ENCODE measurements around the gene MAP2K7.
A peak's percentile ranks its signal among the peaks of the same experiment; 100 is the strongest.

Gene MAP2K7

DNA sequence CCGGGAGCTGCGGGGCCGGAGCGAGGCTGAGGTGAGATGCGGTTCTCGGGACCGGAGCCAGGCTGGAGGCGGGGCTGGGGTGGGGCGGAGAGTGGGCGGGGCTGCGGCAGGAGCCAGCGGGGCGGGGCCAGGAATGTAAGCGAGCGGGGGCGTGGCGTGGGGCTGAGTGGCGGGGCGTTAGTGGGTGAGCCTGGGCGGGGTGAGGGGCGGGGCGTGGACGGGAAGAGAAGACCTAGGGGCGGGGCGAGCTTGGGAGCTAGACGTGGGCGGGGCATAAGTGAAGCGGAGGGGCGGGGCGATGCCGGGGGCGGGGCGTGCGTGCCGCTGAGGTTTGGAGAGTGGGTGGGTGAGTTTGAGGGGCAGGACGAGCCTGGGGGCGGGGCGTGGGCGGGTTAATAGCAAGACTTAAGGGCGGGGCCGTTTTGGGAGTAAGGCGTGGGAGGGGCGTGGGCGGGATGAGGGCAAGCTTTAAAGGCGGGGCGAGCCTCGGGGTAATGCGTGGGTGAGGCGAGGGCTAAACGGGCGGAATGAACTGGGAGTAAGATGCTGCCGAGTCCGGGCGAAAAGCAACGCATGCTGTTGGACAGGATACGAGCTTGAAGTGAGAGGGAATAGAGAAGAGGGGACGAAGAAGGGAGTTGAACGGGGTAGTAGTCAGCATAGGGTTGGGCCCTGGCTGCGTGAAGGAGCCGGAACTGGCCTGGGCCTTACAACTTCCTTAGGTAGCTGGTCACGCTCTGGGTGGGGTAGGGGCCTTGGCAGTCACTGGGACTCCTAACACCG is 17.0 kb downstream of the MAP2K7 start:
- DNase-seq (ENCODE audit: low spot score) = peak; percentile 99
- in situ Hi-C loops (cut with MboI; ENCODE audit: low pct_unique_long_range_greater_than_20kb, low sequenced_read_pairs, unreplicated experiment) = no loop called here
- TF ChIP-seq, protein P1, sequence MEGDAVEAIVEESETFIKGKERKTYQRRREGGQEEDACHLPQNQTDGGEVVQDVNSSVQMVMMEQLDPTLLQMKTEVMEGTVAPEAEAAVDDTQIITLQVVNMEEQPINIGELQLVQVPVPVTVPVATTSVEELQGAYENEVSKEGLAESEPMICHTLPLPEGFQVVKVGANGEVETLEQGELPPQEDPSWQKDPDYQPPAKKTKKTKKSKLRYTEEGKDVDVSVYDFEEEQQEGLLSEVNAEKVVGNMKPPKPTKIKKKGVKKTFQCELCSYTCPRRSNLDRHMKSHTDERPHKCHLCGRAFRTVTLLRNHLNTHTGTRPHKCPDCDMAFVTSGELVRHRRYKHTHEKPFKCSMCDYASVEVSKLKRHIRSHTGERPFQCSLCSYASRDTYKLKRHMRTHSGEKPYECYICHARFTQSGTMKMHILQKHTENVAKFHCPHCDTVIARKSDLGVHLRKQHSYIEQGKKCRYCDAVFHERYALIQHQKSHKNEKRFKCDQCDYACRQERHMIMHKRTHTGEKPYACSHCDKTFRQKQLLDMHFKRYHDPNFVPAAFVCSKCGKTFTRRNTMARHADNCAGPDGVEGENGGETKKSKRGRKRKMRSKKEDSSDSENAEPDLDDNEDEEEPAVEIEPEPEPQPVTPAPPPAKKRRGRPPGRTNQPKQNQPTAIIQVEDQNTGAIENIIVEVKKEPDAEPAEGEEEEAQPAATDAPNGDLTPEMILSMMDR (IDR thresholded peaks at IDR 0.05; ENCODE audit: extremely low read depth, insufficient read depth, missing control alignments) = no peak

GRCh38 chr19:7921302-7921966 is 17.8 kb downstream of the MAP2K7 start:
- DNase-seq (ENCODE audit: low spot score) = no peak
- in situ Hi-C loops (cut with MboI; ENCODE audit: low pct_unique_long_range_greater_than_20kb, low sequenced_read_pairs, unreplicated experiment) = no loop called here
- TF ChIP-seq, protein P1 (IDR thresholded peaks at IDR 0.05; ENCODE audit: extremely low read depth, insufficient read depth, missing control alignments) = no peak

DNA sequence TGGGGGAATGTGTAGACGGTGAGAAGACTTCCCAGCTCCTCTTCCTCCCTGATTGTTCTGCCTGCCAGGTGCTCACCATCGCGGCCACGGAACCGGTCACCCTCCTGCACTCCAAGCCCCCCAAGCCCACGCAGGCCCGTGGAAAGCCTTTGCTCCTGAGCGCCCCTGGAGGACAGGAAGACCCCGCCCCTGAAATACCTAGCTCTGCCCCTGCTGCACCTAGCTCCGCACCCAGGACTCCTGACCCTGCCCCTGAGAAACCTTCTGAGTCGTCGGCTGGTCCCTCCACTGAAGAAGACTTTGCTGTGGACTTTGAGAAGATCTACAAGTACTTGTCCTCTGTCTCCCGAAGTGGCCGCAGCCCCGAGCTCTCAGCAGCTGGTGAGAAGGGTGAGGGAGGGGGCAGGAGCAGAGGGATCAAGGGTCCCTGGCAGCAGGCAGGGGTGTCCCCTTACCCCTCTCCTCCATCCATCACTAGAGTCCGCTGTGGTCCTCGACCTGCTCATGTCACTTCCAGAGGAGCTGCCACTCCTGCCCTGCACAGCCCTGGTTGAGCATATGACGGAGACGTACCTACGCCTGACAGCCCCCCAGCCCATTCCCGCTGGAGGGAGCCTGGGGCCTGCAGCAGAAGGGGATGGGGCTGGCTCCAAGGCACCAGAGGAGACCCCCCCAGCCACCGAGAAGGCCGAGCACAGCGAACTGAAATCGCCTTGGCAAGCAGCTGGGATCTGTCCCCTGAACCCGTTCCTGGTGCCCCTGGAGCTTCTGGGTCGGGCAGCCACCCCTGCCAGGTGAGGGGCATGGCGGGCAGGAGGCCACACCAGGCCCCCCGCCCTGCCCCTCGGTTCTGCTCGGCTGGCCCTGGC is 18.5 kb downstream of the MAP2K7 start:
- in situ Hi-C loops (cut with MboI; ENCODE audit: low pct_unique_long_range_greater_than_20kb, low sequenced_read_pairs, unreplicated experiment) = no loop called here
- TF ChIP-seq, protein P1 (IDR thresholded peaks at IDR 0.05; ENCODE audit: extremely low read depth, insufficient read depth, missing control alignments) = no peak
- no peak for DNase-seq (ENCODE audit: low spot score)

GRCh38 chr19:7922836-7923195 is 19.1 kb downstream of the MAP2K7 start:
- in situ Hi-C loops (cut with MboI; ENCODE audit: low pct_unique_long_range_greater_than_20kb, low sequenced_read_pairs, unreplicated experiment) = no loop called here
- no peak for DNase-seq (ENCODE audit: low spot score)
- TF ChIP-seq, protein P1 (IDR thresholded peaks at IDR 0.05; ENCODE audit: extremely low read depth, insufficient read depth, missing control alignments) = no peak

DNA sequence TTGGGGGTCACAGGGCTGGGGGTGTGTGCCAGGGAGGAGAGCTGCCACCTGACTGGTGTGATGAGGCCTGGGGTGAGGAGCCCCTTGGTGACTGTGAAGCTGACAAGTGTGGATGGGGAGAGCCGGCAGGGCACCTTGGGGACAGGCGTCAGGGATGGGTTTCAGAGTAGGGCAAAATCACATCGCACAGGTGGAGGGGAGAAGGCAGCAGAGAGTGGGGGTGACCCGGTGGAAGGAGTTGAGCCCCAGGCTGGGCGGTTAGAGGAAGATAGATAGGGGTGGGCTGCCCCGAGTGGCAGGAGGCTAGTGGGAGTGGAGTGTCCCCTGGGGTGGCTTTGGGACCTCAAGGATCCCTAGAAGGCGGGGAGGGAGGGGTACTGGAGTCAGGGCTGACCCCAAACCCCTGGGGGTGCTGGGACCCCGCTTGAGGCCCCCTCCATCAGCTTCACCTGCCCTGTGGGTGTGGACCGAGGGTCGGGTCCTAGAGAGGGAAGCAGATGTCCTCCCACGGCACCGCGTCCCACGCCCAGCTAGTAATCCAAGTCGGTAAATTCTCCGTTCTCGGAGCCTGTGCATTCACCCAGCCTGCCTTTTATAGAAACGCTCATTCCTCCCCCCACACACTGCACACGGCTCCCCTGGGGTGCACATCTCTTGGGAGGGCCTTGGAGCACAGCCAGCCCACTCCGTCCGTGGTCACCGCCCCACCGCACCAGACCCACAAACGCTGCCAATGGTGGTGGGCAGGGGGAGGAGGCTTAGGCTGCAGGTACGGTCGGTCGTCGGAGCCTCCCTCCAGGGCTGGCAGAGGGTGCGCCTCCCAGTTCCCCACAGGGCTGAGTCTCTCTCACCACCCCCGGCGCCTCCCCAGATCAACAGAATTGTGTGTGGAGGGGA is 19.9 kb downstream of the MAP2K7 start:
- DNase-seq (ENCODE audit: low spot score) = no peak
- TF ChIP-seq, protein P1 (IDR thresholded peaks at IDR 0.05; ENCODE audit: extremely low read depth, insufficient read depth, missing control alignments) = no peak
- in situ Hi-C loops (cut with MboI; ENCODE audit: low pct_unique_long_range_greater_than_20kb, low sequenced_read_pairs, unreplicated experiment) = no loop called here

All from GM13977 (cell line).